GM12892 (cell line): ENCODE results near the gene GPR146.

Experiments
- DNase-seq: peaks from one replicate; pipeline ENCODE4 v3.0.0; 2011; ENCODE audit not compliant: insufficient read length
- FAIRE-seq: peaks from 2 replicates; lab custom pipeline; 2011; peaks lifted over from hg19 to GRCh38; lab: Jason Lieb, UNC
- POLR2A ChIP-seq: IDR thresholded peaks from 2 replicates; pipeline ENCODE4 v1.6.1; 2011; ENCODE audit warnings: low read depth, low read length, control low read depth
- POLR2AphosphoS5 ChIP-seq: IDR thresholded peaks from 2 replicates; pipeline ENCODE4 v1.6.1; 2011; ENCODE audit warnings: low read depth, low read length, control low read depth
- TAF1 ChIP-seq: IDR thresholded peaks from 2 replicates; pipeline ENCODE4 v1.6.1; 2011; ENCODE audit warnings: low read depth, mild to moderate bottlenecking, control low read depth, low read length, borderline replicate concordance

GPR146 gene

GRCh38 chr7:1004018-1004852, 40.1 kb upstream of the GPR146 start:
- TF ChIP-seq TAF1 (no peak), POLR2A (no peak), POLR2AphosphoS5 (no peak)
- no peak for FAIRE-seq
- no peak for DNase-seq

DNA sequence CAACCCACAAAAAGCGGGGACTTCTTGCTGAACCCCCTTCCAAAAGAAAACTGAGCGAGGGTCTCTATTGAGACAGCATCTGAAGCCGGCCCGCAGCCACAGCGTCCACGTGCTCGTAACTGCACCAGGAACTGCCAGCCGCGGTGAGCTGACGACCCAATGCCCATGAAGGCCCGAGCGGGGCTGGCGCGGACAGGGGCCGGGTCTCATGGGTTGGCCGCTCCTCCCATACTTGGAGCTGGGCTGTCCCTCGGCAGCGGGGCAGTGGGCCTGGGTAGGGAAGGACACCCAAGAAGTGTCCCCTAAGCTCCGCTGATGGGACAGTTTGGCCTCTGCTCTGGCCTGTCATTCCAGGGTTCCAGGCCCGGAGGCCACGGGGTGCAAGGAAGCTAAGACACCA, 39.0 kb upstream of the GPR146 start:
- no peak for TF ChIP-seq POLR2AphosphoS5
- no peak for TF ChIP-seq TAF1
- no peak for TF ChIP-seq POLR2A
- DNase-seq = no peak
- FAIRE-seq = no peak

- DNase-seq = no peak
- no peak for TF ChIP-seq POLR2A
- no peak for TF ChIP-seq TAF1
- TF ChIP-seq POLR2AphosphoS5 = no peak
- FAIRE-seq = no peak
Measured at GRCh38 chr7:1007901-1008300, 36.4 kb upstream of the GPR146 start.

- peak; percentile 47; the same call in 1 of the 2 replicates for TF ChIP-seq POLR2A
- no peak for TF ChIP-seq TAF1
- no peak for TF ChIP-seq POLR2AphosphoS5
- DNase-seq = no peak
- no peak for FAIRE-seq
Measured at GRCh38 chr7:1008733-1009363, 35.5 kb upstream of the GPR146 start.

GRCh38 chr7:1009747-1010146, 34.6 kb upstream of the GPR146 start:
- FAIRE-seq (no peak), DNase-seq (no peak)
- TF ChIP-seq POLR2A (no peak), TAF1 (no peak), POLR2AphosphoS5 (no peak)

DNA sequence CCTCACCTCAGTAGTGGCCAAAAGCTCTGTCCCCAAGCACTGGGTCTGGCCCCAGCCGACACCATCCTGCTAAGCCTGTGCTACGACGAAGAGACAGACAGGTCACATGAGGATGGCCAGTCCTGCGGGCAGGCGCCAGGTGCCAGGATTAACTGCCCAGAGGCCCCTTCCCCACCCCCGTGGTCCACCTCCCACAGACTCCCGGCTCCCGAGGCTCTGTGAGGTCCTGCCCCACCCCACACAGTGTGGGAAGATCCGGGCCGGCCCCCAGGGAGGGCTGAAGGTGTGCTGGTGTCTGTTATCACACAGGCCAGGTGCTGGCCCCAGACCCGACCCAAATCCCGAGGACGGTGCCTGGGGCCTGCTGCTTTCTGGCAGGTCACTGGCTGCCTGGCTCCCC, 34.1 kb upstream of the GPR146 start:
- FAIRE-seq = no peak
- no peak for TF ChIP-seq POLR2AphosphoS5
- TF ChIP-seq TAF1 = no peak
- TF ChIP-seq POLR2A = no peak
- no peak for DNase-seq

DNA sequence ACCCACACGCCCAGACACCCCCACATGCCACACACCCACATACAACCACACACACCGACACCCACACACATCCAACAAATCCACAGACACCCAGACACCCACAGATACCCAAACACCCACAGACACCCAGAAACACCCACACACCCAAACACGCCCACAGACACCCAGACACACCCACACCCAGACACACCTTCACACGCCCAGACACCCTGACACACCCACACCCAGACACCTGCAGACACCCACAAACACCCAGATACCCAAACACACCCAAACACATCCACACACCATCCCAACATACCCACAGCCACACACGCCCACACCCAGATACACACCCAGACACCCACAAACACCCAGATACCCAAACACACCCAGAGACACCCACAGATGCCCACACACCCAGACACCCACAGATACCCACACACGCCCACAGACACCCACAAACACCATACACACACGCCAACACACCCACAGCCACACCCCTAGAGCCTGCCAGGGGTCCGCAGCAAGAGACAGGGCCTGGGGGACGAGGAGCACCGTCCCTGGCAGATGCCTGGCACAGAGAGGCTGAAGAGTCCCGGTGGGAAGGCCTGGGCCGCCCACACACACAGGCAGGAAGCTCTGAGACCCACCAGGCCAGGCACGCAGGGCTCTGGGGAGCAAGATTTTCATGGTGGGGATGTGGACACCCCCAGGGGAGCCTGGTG, 32.9 kb upstream of the GPR146 start:
- TF ChIP-seq POLR2AphosphoS5 = no peak; the same call in 1 of the 2 replicates
- no peak for TF ChIP-seq POLR2A
- TF ChIP-seq TAF1 = no peak
- FAIRE-seq = peak; percentile 48
- DNase-seq = no peak

DNA sequence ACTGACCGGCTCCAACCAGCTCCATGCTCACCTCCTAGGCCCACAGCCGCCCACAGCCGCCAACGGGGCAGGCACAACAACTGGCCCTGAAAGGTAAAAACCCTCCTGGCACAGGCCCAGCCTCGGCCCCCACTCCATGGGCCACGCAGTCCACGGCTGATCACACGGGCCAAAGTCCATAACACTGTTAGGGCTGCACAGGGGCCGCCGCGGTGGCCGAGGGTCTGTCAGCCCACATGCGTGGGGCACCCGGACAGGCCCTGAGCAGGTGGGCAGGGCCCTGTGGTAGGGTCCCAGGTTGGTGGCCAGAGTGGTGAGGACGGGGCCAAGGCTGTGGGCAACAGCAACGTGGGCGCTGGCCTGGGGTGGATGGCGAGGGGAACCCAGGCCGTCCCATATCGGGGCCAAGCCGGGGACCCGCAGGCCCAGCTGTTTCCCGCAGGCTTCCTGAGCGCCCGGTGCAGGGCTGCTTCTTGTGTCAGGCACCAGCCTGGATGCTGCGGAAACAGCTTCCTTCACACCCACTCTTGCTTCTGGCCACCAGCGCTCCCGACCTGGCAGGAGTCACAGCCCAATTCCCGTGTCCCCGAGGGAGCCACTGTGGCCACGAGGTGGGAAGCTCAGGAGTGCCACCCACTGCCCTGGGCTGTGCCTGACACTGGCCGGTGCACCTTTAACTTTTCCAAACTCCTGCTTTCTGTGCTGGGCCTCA, 32.2 kb upstream of the GPR146 start:
- no peak for DNase-seq
- FAIRE-seq = no peak
- TF ChIP-seq POLR2A (no peak; the same call in 1 of the 2 replicates), POLR2AphosphoS5 (no peak), TAF1 (no peak)

- no peak for TF ChIP-seq POLR2AphosphoS5
- TF ChIP-seq TAF1 = no peak
- FAIRE-seq (no peak), DNase-seq (no peak)
Measured at GRCh38 chr7:1012716-1013095, 31.6 kb upstream of the GPR146 start.

GRCh38 chr7:1013581-1013980, 30.8 kb upstream of the GPR146 start:
- DNase-seq (no peak), FAIRE-seq (no peak)
- no peak for TF ChIP-seq TAF1
- no peak for TF ChIP-seq POLR2A
- no peak for TF ChIP-seq POLR2AphosphoS5

- TF ChIP-seq POLR2AphosphoS5 = no peak
- TF ChIP-seq POLR2A = no peak; the same call in 1 of the 2 replicates
- no peak for TF ChIP-seq TAF1
- DNase-seq (no peak), FAIRE-seq (no peak)
Measured at GRCh38 chr7:1014681-1015080, 29.7 kb upstream of the GPR146 start.
